Adrenal gland (tissue), 12 donors: ENCODE data around the gene PTPRU. TPM values are rescaled to one million over a fixed set of nuclear protein-coding genes. Genes with fewer than 3 reads are reported as not detected.

ENCODE experiments used
- DNase-seq, 7 donors: peaks; one replicate each; pipeline ENCODE4 v3.0.0-alpha.2; 2019 to 2020
- H3K27ac ChIP-seq, 5 donors: fragments of 200-600 bp; sonication (generic) in 4 of 5; 1 replicate in 3 of 5; 2 replicates in 2 of 5; pipeline versions ENCODE4 v1.5.1 to v1.8.0; 2016 to 2020; ENCODE audit warnings: mild to moderate bottlenecking in 1 of 5
- H3K27me3 ChIP-seq: fragments of 200-600 bp; 2 replicates; pipeline ENCODE4 v1.8.0; 2021
- H3K36me3 ChIP-seq, 2 donors: fragments of 200-600 bp; replicated peaks in 1 of 2; 1 replicate in 1 of 2; 2 replicates in 1 of 2; pipeline versions ENCODE4 v1.5.1 to v1.8.0; 2018 to 2022
- H3K4me1 ChIP-seq, 2 donors: fragments of 200-600 bp; replicated peaks in 1 of 2; 1 replicate in 1 of 2; 2 replicates in 1 of 2; pipeline versions ENCODE4 v1.5.1 to v1.8.0; 2018 to 2021
- H3K4me3 ChIP-seq, 4 donors: fragments of 200-600 bp; sonication (generic) in 3 of 4; one replicate each; pipeline ENCODE4 v1.5.1; 2016 to 2018
- H3K9me3 ChIP-seq, 3 donors: fragments of 200-600 bp; sonication (generic) in 1 of 3; replicated peaks in 1 of 3; 1 replicate in 2 of 3; 2 replicates in 1 of 3; pipeline versions ENCODE4 v1.5.1 to v1.8.0; 2016 to 2021
- POLR2A ChIP-seq, 2 donors: fragments of 450-650 bp; IDR thresholded peaks; one replicate each; pipeline ENCODE4 v1.6.1; 2017; ENCODE audit warnings: antibody characterized with exemption in 2 of 2, mild to moderate bottlenecking in 2 of 2, moderate library complexity in 1 of 2
- WGBS, 4 donors: extraction: QIAGEN DNeasy Blood & Tissue Kit in 2 of 4; methylation state at CpG; one replicate each; pipeline versions ENCODE4 v1.1.5 to v1.1.7; 2013 to 2017; 5-methylcytosine and 5-hydroxymethylcytosine counted together
- intact Hi-C, 2 donors: fragments of 100-400 bp; cut with DNase I; formaldehyde crosslinking; loops; one replicate each; pipeline versions ENCODE4 v1.14.1 to v1.15.0; 2022 to 2023
- polyA plus RNA-seq, 3 donors: library from polyadenylated mRNA; stranded (reverse); fragments of 200-250 nt in 2 of 3; fragments of 350-450 nt in 1 of 3; fragmentation: Illumina TruSeq in 1 of 3; extraction: RNeasy Lipid Tissue Mini Kit (QIAGEN cat#74804) in 1 of 3; gene quantifications; one replicate each; pipeline ENCODE4 v1.2.3, GENCODE V29; 2013 to 2014
- total RNA-seq, 9 donors: library from RNA; depleted of rRNA in 4 of 9; stranded (reverse); fragments of >200 nt in 4 of 9; fragments of 120-200 nt in 1 of 9; fragmentation: NEBNext Ultra II Directional in 1 of 9; extraction: Animal tissue kit (Norgen Biotek cat#: 25700) in 1 of 9; gene quantifications; one replicate each; pipeline versions ENCODE4 v1.1.0 to v1.2.4, GENCODE V29; 2013 to 2023
- TF ChIP-seq, protein P1 (sequence below), 6 experiments: fragments of 450-650 bp in 4 of 6; fragments of 200-600 bp in 2 of 6; sonication (generic) in 1 of 6; IDR thresholded peaks; 1 replicate in 5 of 6; 2 replicates in 1 of 6; pipeline versions ENCODE4 v1.5.1 to v1.8.0; 2016 to 2021; ENCODE audit warnings: antibody characterized with exemption in 6 of 6, mild to moderate bottlenecking in 2 of 6, moderate library complexity in 1 of 6
- donor health status: healthy with polysubstance abuse.
- donor health status: Bipolar disorder and iron deficiency.
- donor health status: DM: yes; HTN: yes; CAD: no.
- donor health status: DM: no; HTN: no; CAD: no.
- donor health status: DM: no; HTN: no; CAD: no.
- donor health status: DM: yes; HTN: yes; CAD: no.

The PTPRU gene
- total and polyA plus RNA-seq, 12 donors, result 1.4 to 14.4 (median 6.7) TPM

- H3K27ac ChIP-seq, result peak overlapping the region in 2 of 5 donors; percentile 34 to 74
- 1 to 4% (median 2%) methylated on average over 19 to 79 of the region's 79 CpGs for WGBS, 4 donors
- no peaks in the 10 kb centered on the region for H3K36me3 ChIP-seq
- TF ChIP-seq POLR2A (IDR thresholded peaks at IDR 0.05), result no peak
- TF ChIP-seq, protein P1, sequence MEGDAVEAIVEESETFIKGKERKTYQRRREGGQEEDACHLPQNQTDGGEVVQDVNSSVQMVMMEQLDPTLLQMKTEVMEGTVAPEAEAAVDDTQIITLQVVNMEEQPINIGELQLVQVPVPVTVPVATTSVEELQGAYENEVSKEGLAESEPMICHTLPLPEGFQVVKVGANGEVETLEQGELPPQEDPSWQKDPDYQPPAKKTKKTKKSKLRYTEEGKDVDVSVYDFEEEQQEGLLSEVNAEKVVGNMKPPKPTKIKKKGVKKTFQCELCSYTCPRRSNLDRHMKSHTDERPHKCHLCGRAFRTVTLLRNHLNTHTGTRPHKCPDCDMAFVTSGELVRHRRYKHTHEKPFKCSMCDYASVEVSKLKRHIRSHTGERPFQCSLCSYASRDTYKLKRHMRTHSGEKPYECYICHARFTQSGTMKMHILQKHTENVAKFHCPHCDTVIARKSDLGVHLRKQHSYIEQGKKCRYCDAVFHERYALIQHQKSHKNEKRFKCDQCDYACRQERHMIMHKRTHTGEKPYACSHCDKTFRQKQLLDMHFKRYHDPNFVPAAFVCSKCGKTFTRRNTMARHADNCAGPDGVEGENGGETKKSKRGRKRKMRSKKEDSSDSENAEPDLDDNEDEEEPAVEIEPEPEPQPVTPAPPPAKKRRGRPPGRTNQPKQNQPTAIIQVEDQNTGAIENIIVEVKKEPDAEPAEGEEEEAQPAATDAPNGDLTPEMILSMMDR (IDR thresholded peaks at IDR 0.05), result no peak
- peaks cover 6% of the 10 kb centered on the region for H3K27me3 ChIP-seq
- peak overlapping the region in 2 of 4 donors; percentile 15 to 51 for H3K4me3 ChIP-seq
- peaks cover 0 to 9% of the 10 kb centered on the region in 2 donors for H3K4me1 ChIP-seq
- intact Hi-C loops, result loop anchor here in 1 of 2 donors (5.0 to 10.0 kb wide), 2 partner anchors 848 to 1145 kb away; no protein-coding TSS in a partner anchor
- H3K9me3 ChIP-seq, result no peaks in the 10 kb centered on the region
- DNase-seq, result peak in 5 of 7 donors; percentile 25 to 62 (median 38)
Measured at GRCh38 chr1:29237129-29237821, 953 bp downstream of the PTPRU start.

DNA sequence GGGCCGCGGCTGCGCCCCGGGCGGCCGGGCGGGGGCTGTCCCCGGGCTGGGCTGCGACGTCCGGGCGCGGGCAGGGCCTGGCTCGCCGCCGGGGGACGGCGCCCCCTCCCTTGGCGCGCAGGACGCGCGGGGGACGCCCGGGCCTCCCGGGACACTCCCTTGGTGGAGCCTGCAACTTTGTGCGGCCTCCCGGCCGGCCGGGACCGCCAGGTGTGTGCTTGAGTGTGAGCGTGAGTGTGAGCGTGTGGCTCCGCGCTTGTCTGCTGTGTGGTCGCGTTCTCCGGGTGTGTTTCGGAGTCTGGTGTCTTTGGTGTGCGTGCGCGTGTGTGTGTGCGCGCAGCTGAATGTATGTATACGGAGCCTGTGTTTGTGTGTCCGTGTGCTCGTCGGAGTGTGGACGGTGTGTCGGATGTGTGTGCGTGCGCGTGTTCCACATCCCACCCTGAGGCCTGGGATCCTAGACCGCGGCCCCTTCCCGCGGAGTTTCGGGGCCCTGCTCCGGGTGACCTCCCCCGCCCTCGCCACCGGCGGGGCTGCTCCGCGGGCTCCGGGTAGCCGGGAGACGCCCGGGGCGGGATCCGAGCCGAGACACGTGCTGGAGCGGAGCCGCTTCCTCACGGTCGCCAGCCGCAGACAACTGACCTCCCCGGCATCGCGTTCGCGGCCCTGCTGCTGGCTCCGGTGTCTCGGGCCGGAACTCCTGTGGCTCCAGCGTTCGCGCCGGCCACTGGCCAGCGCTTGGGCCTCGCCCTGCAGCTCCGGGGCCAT is 1.7 kb downstream of the PTPRU start:
- DNase-seq, result peak in 5 of 7 donors; percentile 31 to 64 (median 33)
- peaks cover 6% of the 10 kb centered on the region for H3K27me3 ChIP-seq
- WGBS, 4 donors, result 0 to 3% (median 1%) methylated on average over 22 to 93 of the region's 93 CpGs; no CpG with 5 or more reads in 1 of the 4 donors
- no peak for TF ChIP-seq POLR2A (IDR thresholded peaks at IDR 0.05)
- TF ChIP-seq, protein P1 (IDR thresholded peaks at IDR 0.05), result no peak
- H3K4me1 ChIP-seq, result peaks cover 0 to 9% of the 10 kb centered on the region in 2 donors
- no peaks in the 10 kb centered on the region for H3K36me3 ChIP-seq
- H3K27ac ChIP-seq, result peak overlapping the region in 2 of 5 donors; percentile 44 to 74
- peak overlapping the region in 1 of 4 donors; percentile 51 for H3K4me3 ChIP-seq
- intact Hi-C loops, result loop anchor here in 1 of 2 donors (5.0 to 10.0 kb wide), 2 partner anchors 847 to 1144 kb away; no protein-coding TSS in a partner anchor
- no peaks in the 10 kb centered on the region for H3K9me3 ChIP-seq

- H3K4me1 ChIP-seq, result peaks cover 0 to 9% of the 10 kb centered on the region in 2 donors
- H3K36me3 ChIP-seq, result no peaks in the 10 kb centered on the region
- intact Hi-C loops, result loop anchor here in 1 of 2 donors (5.0 to 10.0 kb wide), 2 partner anchors 846 to 1144 kb away; no protein-coding TSS in a partner anchor
- H3K9me3 ChIP-seq, result no peaks in the 10 kb centered on the region
- H3K4me3 ChIP-seq, result no peak overlapping the region
- H3K27me3 ChIP-seq, result peaks cover 6% of the 10 kb centered on the region
- DNase-seq, result no peak
- WGBS, 4 donors, result 41 to 55% (median 51%) methylated on average over 10 to 11 of the region's 11 CpGs
- no peak for TF ChIP-seq POLR2A (IDR thresholded peaks at IDR 0.05)
- TF ChIP-seq, protein P1 (IDR thresholded peaks at IDR 0.05), result no peak
- H3K27ac ChIP-seq, result peak overlapping the region in 2 of 5 donors; percentile 44 to 74
Measured at GRCh38 chr1:29238620-29239002, 2.3 kb downstream of the PTPRU start.

- no peaks in the 10 kb centered on the region for H3K36me3 ChIP-seq
- no peak overlapping the region for H3K4me3 ChIP-seq
- DNase-seq, result no peak
- no peak overlapping the region for H3K27ac ChIP-seq
- H3K4me1 ChIP-seq, result peaks cover 0 to 9% of the 10 kb centered on the region in 2 donors
- peaks cover 6% of the 10 kb centered on the region for H3K27me3 ChIP-seq
- intact Hi-C loops, result loop anchor here in 1 of 2 donors (5.0 to 10.0 kb wide), 2 partner anchors 846 to 1143 kb away; no protein-coding TSS in a partner anchor
- WGBS, 4 donors, result 58 to 66% (median 62%) methylated on average over 6 to 7 of the region's 7 CpGs
- TF ChIP-seq, protein P1 (IDR thresholded peaks at IDR 0.05), result no peak
- TF ChIP-seq POLR2A (IDR thresholded peaks at IDR 0.05), result no peak
- no peaks in the 10 kb centered on the region for H3K9me3 ChIP-seq
Measured at GRCh38 chr1:29239142-29239541, 2.8 kb downstream of the PTPRU start.
